ENCODE results near the gene COLEC12.
A peak's percentile ranks its signal among the peaks of the same experiment; 100 is the strongest.

COLEC12 gene

DNA sequence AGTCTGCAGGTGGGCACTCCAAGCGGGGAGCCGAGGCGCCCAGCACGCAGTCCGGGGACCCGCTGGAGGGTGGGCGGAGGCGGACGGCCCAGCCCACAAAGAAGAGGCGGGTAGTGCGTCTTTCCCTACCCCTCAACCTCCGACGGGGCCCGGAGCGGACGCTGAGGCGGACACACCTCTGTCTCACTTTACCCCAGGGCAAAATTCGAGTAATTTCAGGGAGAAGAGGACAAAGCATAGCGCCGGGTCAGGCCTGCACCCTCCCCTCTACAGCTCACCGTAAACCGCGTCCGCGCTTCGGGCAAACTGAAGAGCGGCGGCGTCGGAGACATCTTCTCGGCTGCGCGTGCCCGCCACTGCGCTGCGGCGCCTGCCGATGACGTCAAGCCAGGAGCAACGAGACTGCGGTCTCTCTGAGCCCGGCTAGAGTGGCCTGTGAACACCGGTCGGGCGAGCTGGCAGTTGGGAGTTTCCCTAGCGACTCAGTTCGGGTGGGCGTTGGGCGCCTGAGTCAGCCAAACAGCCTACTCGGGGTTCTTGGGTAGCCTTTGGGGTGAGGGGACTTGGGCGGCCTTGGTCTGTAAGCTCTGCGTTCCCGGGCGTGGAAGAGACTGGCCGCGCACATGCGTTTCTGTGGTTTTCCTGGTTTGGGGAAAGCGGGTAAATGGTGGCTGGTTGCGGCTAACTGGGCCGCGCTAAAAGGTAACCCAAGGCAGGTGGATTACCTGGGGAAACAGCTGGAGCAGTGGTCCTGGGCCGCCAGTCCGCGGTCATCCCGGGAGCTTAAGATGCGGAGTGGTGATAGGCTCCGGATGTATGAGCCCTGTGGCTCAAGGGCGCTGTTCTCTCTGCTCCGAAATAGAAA lies 232.6 kb downstream of the COLEC12 start, which contains the start of gene THOC1:
TSS of gene THOC1 (minus strand) at position 360 of the 865 bp plus-strand sequence. CDS start at position 332, 28 bp downstream.
- peak; percentile 71 for DNase-seq

DNA sequence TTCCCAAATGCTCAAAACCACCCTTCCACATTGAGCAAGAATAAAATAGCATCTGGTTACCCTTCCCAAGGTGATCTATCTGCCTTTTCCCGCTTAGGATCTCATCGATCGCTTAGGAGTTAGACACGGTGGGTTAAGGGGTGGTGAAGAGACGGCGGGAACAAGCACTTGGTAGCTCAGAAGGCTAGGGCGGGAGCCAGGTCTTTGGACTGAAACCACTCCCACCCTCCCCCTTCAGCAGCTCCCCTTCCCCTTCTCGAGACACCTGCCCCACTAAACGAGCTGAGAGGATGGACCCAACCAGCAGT lies 233.2 kb downstream of the COLEC12 start:
- no peak for DNase-seq
